Urinary bladder (tissue), 4 donors: ENCODE results near the gene PSMD9. TPM values are rescaled to one million over a fixed set of nuclear protein-coding genes. Genes with fewer than 3 reads are reported as not detected.
A peak's percentile ranks its signal among the peaks of the same experiment; 100 is the strongest.
"Not testable (repeated sequence)": the region's sequence is repeated elsewhere in the genome, so short reads cannot be mapped to it uniquely, and the experiment has no call there.

Source experiments
- DNase-seq: peaks from one replicate; pipeline ENCODE4 v3.0.0-alpha.2; 2015; ENCODE audit errors: extremely low spot score
- H3K27ac ChIP-seq: one replicate; pipeline ENCODE4 v1.5.1; 2013; ENCODE audit warnings: low read depth, mild to moderate bottlenecking, moderate library complexity
- H3K36me3 ChIP-seq: one replicate; pipeline ENCODE4 v1.6.1; 2013; ENCODE audit warnings: mild to moderate bottlenecking, moderate library complexity; ENCODE audit not compliant: insufficient read depth
- H3K4me1 ChIP-seq: one replicate; pipeline ENCODE4 v1.6.1; 2013; ENCODE audit warnings: mild to moderate bottlenecking, moderate library complexity; ENCODE audit not compliant: insufficient read depth
- H3K4me3 ChIP-seq: one replicate; pipeline ENCODE4 v1.5.1; 2013; ENCODE audit warnings: low read depth, low read length
- WGBS: extraction: QIAGEN DNeasy Blood & Tissue Kit; methylation state at CpG from one replicate; pipeline ENCODE4 v1.1.7; 2013; 5-methylcytosine and 5-hydroxymethylcytosine counted together
- polyA plus RNA-seq: library from polyadenylated mRNA; stranded (reverse); fragments of 200-250 nt; gene quantifications from one replicate; pipeline ENCODE4 v1.2.3, GENCODE V29; 2013
- total RNA-seq: library from RNA; depleted of rRNA; stranded (reverse); fragments of >200 nt; gene quantifications from one replicate; pipeline ENCODE4 v1.2.3, GENCODE V29; 2014
- donor health status: healthy with polysubstance abuse.
- donor health status: healthy.

PSMD9 gene
- total and polyA plus RNA-seq, 2 donors: 28.3 to 115 TPM

DNA sequence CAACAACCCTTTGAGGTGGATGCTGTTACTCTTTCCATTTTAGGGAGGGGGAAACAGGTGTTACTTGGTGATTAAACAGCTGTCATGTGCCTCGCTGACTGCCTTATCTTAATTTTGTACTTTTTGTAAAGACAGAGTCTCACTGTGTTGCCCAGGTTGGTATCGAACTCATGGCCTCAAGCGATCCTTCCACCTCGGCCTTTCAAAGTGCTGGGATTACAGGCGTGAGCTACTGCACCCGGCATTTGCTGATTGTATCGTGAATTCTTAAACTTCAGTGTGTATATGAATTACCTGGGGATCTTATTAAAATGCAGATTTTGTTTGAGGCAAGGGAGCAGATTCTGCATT lies 659 bp downstream of the PSMD9 start:
- no peak for DNase-seq
- Histone ChIP-seq H3K4me3 (peak overlapping the region; percentile 62), H3K27ac (no peak overlapping the region), H3K36me3 (no peaks in the 10 kb centered on the region), H3K4me1 (peaks cover 4% of the 10 kb centered on the region)
- 2% methylated on average over 7 of the region's 7 CpGs for WGBS

DNA sequence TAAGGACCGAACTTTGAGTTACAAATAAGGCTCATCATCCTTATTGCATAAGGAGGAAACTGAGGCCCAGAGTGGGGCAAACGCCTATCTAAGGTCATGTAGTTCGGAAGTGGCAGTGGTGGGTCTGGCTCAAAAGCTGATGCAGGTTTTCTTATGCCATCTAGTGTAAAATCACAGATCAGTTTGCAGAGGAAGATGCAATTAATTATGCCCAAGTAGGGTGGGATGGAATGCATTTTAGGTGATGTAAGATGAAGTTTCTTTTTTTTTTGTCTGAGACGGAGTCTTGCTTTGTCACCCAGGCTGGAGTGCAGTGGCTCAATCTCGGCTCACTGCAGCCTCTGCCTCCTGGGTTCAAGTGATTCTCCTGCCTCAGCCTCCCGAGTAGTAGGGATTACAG lies 1.1 kb downstream of the PSMD9 start:
- WGBS: 43% methylated on average over 6 of the region's 6 CpGs
- H3K4me3 ChIP-seq: peak overlapping the region; percentile 62
- H3K36me3 ChIP-seq, H3K27ac ChIP-seq, DNase-seq, H3K4me1 ChIP-seq: not testable (repeated sequence)

DNA sequence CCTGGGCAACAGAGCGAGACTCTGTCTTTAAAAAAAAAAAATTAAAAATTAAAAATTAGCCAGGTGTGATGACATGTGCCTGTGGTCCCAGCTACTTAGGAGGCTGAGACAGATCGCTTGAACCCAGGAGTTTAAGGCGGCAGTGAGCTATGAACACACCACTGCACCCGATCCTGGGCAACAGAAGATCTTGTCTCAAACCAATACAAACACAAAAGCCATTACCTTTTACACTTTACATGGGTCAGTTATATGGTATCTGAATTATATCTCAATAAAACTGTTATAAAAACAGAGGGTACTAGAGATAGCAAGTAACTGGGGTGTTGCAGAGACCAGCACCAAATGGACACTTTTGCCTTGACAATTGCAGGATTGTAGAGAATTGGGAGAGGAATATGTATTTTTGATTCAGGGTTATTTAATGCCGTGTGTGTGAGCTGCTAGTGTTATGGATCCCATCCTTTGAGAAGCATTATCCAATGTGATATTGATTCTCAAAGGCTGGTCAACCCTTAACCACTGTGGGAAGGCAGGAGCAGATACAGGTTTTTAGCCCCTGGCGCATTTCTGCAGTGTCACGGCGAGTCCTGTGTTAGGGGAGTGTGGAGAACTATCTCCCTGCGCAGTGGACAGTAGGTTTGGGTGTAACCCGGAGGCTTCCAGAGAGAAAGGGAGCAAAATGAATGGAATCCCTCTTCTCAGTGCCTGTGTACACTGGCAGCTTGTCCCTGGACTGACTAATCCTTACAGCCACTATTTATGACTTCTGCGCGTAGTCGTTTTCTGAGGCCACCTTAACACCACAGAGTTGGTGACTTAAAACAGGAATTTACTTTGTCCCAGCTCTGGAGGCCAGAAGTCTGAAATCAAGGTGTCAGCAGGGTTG lies 4.3 kb downstream of the PSMD9 start:
- H3K27ac ChIP-seq: no peak overlapping the region

DNA sequence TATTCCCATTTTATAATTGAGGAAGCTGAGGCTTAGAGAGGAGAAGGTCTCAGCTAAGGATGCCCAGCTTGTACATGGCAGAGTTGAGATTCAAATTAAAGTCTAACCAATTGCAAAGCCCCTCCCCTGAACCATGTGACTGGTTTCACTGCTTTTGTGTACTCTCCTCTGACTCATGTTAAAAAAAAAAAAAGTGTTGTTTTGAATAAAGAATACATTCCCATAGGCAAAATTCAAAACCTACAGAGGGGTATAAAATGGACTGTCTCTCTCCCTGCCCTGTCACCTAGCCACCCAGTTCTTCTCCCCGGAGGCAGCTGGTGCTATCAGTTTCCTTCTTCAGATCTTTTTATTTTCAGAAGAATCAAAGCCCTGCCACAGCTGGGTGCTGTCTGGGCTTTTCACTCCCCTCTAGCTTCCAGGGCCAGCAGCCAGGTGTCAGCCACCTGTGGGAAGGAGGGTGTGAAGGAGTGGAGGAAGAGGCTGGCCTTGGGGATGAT lies 5.4 kb downstream of the PSMD9 start:
- Histone ChIP-seq H3K4me3 (no peak overlapping the region), H3K4me1 (peaks cover 4% of the 10 kb centered on the region), H3K27ac (no peak overlapping the region), H3K36me3 (peaks cover 4% of the 10 kb centered on the region)
- WGBS: 38% methylated on average over 1 of the region's 1 CpG
- DNase-seq: peak; percentile 32

More for the DNA sequence above, 4.3 kb downstream of the PSMD9 start:
- H3K4me3 ChIP-seq: no peak overlapping the region
- peaks cover 4% of the 10 kb centered on the region for H3K36me3 ChIP-seq
- no peak for DNase-seq
- H3K4me1 ChIP-seq: peaks cover 4% of the 10 kb centered on the region
- WGBS: 79% methylated on average over 13 of the region's 13 CpGs

DNA sequence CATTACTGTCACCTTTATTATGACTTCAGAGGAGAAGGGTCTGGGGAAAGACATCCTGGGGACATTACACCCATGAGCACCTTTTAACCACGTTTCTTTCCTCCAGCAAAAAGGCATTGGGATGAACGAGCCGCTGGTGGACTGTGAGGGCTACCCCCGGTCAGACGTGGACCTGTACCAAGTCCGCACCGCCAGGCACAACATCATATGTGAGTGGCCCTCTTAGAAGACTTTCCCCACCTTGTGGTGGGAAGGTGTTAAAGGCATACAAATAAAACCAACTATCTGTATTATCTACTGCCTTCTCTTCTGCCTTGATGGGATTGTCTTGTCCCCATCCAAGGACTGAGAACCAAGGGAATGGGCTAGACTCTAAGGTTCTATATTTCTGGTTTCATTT lies 6.0 kb downstream of the PSMD9 start:
- H3K4me3 ChIP-seq: no peak overlapping the region
- 42% methylated on average over 7 of the region's 7 CpGs for WGBS
- no peak for DNase-seq
- H3K27ac ChIP-seq: no peak overlapping the region
- peaks cover 2% of the 10 kb centered on the region for H3K4me1 ChIP-seq
- H3K36me3 ChIP-seq: peaks cover 4% of the 10 kb centered on the region

DNA sequence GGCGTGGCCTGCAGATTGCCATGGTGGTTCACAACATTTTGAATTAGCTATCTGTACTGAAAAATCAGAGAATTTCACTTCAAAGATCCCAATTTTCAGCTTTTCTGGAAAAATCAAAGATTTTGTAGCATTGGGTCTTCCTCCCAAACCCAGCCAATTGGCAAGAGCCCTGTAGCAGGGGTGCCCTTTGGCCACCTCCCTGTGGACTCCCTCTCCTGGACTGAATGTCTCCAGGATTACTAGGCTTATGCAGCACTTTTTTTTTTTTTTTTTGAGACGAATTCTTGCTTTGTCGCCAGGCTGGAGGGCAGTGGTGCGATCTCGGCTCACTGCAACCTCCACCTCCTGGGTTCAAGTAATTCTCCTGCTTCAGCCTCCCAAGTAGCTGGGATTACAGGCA lies 9.7 kb downstream of the PSMD9 start:
- H3K4me3 ChIP-seq: no peak overlapping the region
- no peak overlapping the region for H3K27ac ChIP-seq
- no peak for DNase-seq
- H3K4me1 ChIP-seq: peaks cover 1% of the 10 kb centered on the region
- H3K36me3 ChIP-seq: peaks cover 11% of the 10 kb centered on the region
- WGBS: 84% methylated on average over 5 of the region's 5 CpGs

DNA sequence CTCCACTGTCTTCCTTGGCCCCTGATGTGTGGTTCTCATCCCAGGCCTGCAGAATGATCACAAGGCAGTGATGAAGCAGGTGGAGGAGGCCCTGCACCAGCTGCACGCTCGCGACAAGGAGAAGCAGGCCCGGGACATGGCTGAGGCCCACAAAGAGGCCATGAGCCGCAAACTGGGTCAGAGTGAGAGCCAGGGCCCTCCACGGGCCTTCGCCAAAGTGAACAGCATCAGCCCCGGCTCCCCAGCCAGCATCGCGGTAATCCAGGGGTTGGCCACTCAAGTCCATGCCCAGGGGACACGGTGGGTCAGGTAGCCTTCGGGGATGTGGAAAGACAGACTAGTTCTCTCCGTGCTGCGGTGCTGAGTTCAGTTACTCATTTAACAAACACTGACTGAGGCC lies 11.0 kb downstream of the PSMD9 start:
- Histone ChIP-seq H3K27ac (no peak overlapping the region), H3K4me3 (no peak overlapping the region), H3K4me1 (no peaks in the 10 kb centered on the region), H3K36me3 (peaks cover 11% of the 10 kb centered on the region)
- no peak for DNase-seq
- 95% methylated on average over 14 of the region's 14 CpGs for WGBS

DNA sequence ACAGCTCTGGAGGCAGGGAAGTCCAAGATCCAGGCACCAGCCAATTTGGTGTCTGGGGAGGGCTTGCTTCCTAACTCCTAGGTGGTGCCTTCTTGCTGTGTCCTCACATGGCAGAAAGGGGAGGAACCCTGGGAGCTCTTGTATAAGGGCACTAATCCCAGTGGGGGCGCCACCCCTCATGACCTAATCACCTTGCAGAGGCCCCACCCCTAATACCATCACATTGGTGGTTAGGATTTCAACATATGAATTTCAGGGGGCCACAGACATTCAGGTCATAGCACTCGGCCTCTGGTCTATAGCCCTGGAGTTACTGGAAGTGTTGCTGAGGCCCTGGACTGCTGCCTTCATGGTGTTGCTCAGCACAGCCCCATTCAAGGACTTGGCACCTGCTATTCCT lies 14.6 kb downstream of the PSMD9 start:
- H3K4me3 ChIP-seq: no peak overlapping the region
- H3K27ac ChIP-seq: no peak overlapping the region
- DNase-seq: no peak
- H3K4me1 ChIP-seq: no peaks in the 10 kb centered on the region
- 96% methylated on average over 2 of the region's 2 CpGs for WGBS
- peaks cover 6% of the 10 kb centered on the region for H3K36me3 ChIP-seq

DNA sequence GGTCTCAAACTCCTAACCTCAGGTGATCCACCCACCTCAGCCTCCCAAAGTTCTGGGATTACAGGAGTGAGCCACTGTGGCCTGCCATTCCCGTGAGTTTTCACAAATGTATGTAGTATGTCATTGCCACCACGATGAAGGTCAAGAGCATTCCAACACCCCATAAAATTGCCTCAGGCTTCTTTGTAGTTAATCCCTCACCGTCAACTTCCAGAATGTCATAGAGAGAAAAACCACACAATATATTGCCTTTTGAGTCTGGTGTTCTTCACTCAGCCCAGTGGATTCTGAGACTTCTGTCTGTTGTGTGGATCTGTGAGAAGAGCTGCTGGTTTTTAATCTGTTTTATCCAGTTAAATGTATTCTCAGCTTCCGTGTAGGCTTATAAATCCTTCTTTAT lies 17.2 kb downstream of the PSMD9 start:
- H3K4me3 ChIP-seq: no peak overlapping the region
- H3K36me3 ChIP-seq: peaks cover 6% of the 10 kb centered on the region
- H3K27ac ChIP-seq: no peak overlapping the region
- WGBS: 40% methylated on average over 4 of the region's 4 CpGs
- no peaks in the 10 kb centered on the region for H3K4me1 ChIP-seq
- DNase-seq: no peak

DNA sequence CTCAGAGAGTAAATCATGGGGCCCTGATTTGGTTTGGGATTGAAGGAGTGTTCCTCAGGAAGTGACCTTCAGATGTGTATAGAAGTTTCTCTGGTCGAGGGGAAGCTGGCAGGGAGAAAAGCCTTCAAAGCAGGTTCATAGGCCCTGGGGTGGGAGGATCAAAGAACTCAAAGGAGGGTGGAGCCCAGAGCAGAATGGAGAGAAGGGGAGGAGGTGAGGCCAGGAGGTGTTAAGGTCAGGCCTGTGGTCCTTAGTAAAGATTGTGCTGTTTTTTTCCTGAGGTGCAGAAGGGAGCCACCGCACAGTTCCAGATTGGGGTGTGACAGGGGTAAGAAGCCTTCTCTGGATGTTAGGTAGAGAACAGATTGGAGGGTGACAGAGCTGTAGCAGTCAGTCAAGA lies 20.1 kb downstream of the PSMD9 start:
- no peak for DNase-seq
- no peak overlapping the region for H3K27ac ChIP-seq
- WGBS: 67% methylated on average over 2 of the region's 2 CpGs
- H3K4me3 ChIP-seq: no peak overlapping the region
- H3K4me1 ChIP-seq: no peaks in the 10 kb centered on the region
- H3K36me3 ChIP-seq: no peaks in the 10 kb centered on the region

DNA sequence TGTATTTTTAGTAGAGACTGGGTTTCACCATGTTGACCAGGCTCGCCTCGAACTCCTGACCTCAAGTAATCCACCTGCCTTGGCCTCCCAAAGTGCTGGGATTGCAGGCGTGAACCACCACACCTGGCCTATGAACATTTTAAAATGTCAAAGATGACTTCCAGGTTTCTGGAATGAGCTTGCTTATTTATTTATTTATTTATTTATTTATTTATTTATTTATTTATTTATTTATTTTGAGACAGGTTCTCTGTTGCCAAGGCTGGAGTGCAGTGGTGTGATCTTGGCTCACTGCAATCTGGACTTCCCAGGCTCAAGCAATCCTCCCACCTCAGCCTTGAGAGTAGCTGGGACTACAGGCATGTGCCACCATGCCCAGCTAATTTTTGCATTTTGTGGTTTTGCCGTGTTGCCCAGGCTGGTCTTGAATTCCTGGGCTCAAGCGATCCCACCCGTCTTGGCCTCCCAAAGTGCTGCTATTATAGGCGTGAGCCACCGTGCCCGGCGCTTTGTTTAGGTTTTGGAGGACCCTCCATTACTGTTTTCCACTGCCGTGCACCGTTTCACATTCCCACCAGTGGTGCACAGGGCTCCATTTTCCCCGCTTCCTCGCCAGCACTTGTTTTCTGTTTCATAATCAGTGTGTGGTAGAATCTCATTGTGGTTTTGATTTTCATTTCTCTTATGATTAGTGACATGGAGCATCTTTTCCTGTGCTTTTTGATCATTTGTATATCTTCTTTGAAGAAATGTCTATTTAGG lies 23.4 kb downstream of the PSMD9 start:
- Histone ChIP-seq H3K27ac (no peak overlapping the region), H3K36me3 (peaks cover 2% of the 10 kb centered on the region), H3K4me1 (no peaks in the 10 kb centered on the region), H3K4me3 (no peak overlapping the region)
- WGBS: 92% methylated on average over 14 of the region's 14 CpGs
- no peak for DNase-seq

DNA sequence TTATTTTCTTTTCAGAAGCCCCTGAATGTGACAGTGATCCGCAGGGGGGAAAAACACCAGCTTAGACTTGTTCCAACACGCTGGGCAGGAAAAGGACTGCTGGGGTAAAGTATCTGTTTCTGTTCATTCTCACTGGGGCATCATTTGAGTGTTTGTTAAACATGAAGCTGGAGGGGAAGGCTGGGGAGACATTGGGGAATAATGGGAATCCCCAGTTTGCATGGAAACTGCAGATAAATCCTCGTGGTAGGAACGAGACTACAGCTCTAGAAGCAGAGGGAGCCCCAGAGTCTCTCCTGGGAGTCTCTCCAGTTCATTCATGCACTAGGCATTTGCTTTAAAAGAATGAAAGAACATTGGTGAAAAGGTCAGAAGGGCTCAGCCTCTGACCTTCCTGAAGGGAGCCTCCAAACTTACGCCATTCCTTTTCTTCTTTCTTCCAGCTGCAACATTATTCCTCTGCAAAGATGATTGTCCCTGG lies 27.3 kb downstream of the PSMD9 start:
- Histone ChIP-seq H3K36me3 (peaks cover 2% of the 10 kb centered on the region), H3K4me3 (no peak overlapping the region), H3K4me1 (no peaks in the 10 kb centered on the region), H3K27ac (no peak overlapping the region)
- WGBS: 77% methylated on average over 5 of the region's 5 CpGs
- DNase-seq: no peak

DNA sequence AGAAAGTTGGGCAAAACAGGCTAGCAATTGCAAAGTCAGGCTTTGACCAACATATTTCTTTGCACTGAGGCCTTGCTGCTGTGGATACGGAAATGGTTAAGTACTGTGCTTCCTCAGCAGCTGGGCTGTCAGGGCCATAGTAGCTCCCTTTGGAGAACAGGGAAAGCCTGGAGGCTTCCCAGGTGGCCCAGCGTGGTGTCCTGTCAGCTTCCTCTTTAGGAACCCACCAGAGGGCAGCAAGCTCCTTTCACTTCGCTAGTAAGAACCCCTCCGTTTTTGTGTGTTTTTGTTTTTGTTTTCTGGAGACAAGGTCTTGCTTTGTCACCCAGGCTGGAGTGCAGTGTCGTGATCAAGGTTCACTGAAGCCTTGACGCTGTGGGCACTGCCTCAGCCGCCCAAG lies 28.1 kb downstream of the PSMD9 start:
- Histone ChIP-seq H3K4me1 (no peaks in the 10 kb centered on the region), H3K36me3 (peaks cover 2% of the 10 kb centered on the region), H3K27ac (no peak overlapping the region), H3K4me3 (no peak overlapping the region)
- no peak for DNase-seq
- 55% methylated on average over 7 of the region's 7 CpGs for WGBS
